ENCODE measurements around the gene RTN4RL1.

RTN4RL1 gene

GRCh38 chr17:1948517-1948825 is 76.7 kb downstream of the RTN4RL1 start:
- DNase-seq (ENCODE audit: low spot score), result no peak

- no peak for DNase-seq (ENCODE audit: low spot score)
These were observed 77.2 kb downstream of the RTN4RL1 start for GRCh38 chr17:1947743-1948516.

GRCh38 chr17:1947229-1947742 is 77.8 kb downstream of the RTN4RL1 start:
- no peak for DNase-seq (ENCODE audit: low spot score)

- no peak for DNase-seq (ENCODE audit: low spot score)
These were observed 78.9 kb downstream of the RTN4RL1 start for GRCh38 chr17:1946021-1946932.

- no peak for DNase-seq (ENCODE audit: low spot score)
These were observed 79.5 kb downstream of the RTN4RL1 start for GRCh38 chr17:1945621-1946020.

- no peak for DNase-seq (ENCODE audit: low spot score)
These were observed 81.7 kb downstream of the RTN4RL1 start for GRCh38 chr17:1943436-1943831.

- no peak for DNase-seq (ENCODE audit: low spot score)
These were observed 82.3 kb downstream of the RTN4RL1 start for GRCh38 chr17:1942666-1943435.

GRCh38 chr17:1942066-1942365 is 83.1 kb downstream of the RTN4RL1 start:
- no peak for DNase-seq (ENCODE audit: low spot score)

- DNase-seq (ENCODE audit: low spot score), result no peak
These were observed 83.7 kb downstream of the RTN4RL1 start for GRCh38 chr17:1941272-1942065.

- no peak for DNase-seq (ENCODE audit: low spot score)
These were observed 84.3 kb downstream of the RTN4RL1 start for GRCh38 chr17:1940810-1941185.

GRCh38 chr17:1939981-1940809 is 84.9 kb downstream of the RTN4RL1 start:
- DNase-seq (ENCODE audit: low spot score), result peak; percentile 52

GRCh38 chr17:1937461-1937860 is 87.7 kb downstream of the RTN4RL1 start:
- no peak for DNase-seq (ENCODE audit: low spot score)

- DNase-seq (ENCODE audit: low spot score), result no peak
These were observed 88.4 kb downstream of the RTN4RL1 start for GRCh38 chr17:1936766-1937165.

- DNase-seq (ENCODE audit: low spot score), result no peak
These were observed 90.2 kb downstream of the RTN4RL1 start for GRCh38 chr17:1934901-1935300.

- DNase-seq (ENCODE audit: low spot score), result no peak
These were observed 91.0 kb downstream of the RTN4RL1 start for GRCh38 chr17:1933875-1934715.

GRCh38 chr17:1931844-1932579 is 93.1 kb downstream of the RTN4RL1 start:
- DNase-seq (ENCODE audit: low spot score), result peak; percentile 47

GRCh38 chr17:1930337-1930645 is 94.8 kb downstream of the RTN4RL1 start:
- no peak for DNase-seq (ENCODE audit: low spot score)

- DNase-seq (ENCODE audit: low spot score), result no peak
These were observed 96.2 kb downstream of the RTN4RL1 start for GRCh38 chr17:1928976-1929375.

GRCh38 chr17:1920948-1921351 is 104.2 kb downstream of the RTN4RL1 start:
- no peak for DNase-seq (ENCODE audit: low spot score)
